Astrocyte (in vitro differentiated cells and primary cell): ENCODE results near the gene RAB8A. TPM values are rescaled to one million over a fixed set of nuclear protein-coding genes. Genes with fewer than 3 reads are reported as not detected.

ENCODE experiments used
- DNase-seq: peaks from one replicate; pipeline ENCODE4 v3.0.0-alpha.2; 2010; ENCODE audit warnings: low read depth
- FAIRE-seq: peaks from 2 replicates; lab custom pipeline; 2011; peaks lifted over from hg19 to GRCh38; lab: Jason Lieb, UNC
- H2AFZ ChIP-seq: 2 replicates; pipeline ENCODE4 v1.6.0; 2012; ENCODE audit warnings: low read depth, low read length, inconsistent platforms
- H3K27ac ChIP-seq: 2 replicates; pipeline ENCODE4 v1.5.1; 2011; ENCODE audit warnings: low read depth, low read length, inconsistent platforms
- H3K27me3 ChIP-seq: 2 replicates; pipeline ENCODE4 v1.6.0; 2011; ENCODE audit warnings: low read length, inconsistent platforms; ENCODE audit not compliant: insufficient read depth
- H3K36me3 ChIP-seq: 2 replicates; pipeline ENCODE4 v1.5.1; 2011; ENCODE audit warnings: low read length, inconsistent platforms; ENCODE audit not compliant: insufficient read depth
- H3K4me1 ChIP-seq: 2 replicates; pipeline ENCODE4 v1.5.1; 2011; ENCODE audit warnings: low read length, inconsistent platforms; ENCODE audit not compliant: insufficient read depth
- H3K4me2 ChIP-seq: 2 replicates; pipeline ENCODE4 v1.6.0; 2012; ENCODE audit warnings: low read length, inconsistent platforms
- H3K4me3 ChIP-seq: 2 replicates; pipeline ENCODE4 v1.5.1; 2011; ENCODE audit warnings: low read depth, mild to moderate bottlenecking, low read length, inconsistent platforms; ENCODE audit not compliant: insufficient read depth
- H3K79me2 ChIP-seq: 2 replicates; pipeline ENCODE4 v1.6.0; 2012; ENCODE audit warnings: mild to moderate bottlenecking, low read length, inconsistent platforms; ENCODE audit not compliant: insufficient read depth
- H3K9ac ChIP-seq: 2 replicates; pipeline ENCODE4 v1.6.0; 2012; ENCODE audit warnings: mild to moderate bottlenecking, low read length, inconsistent platforms
- H3K9me3 ChIP-seq: 2 replicates; pipeline ENCODE4 v1.5.1; 2012; ENCODE audit warnings: low read depth, mild to moderate bottlenecking, low read length, inconsistent platforms; ENCODE audit not compliant: insufficient read depth
- H4K20me1 ChIP-seq: 2 replicates; pipeline ENCODE4 v1.6.0; 2012; ENCODE audit warnings: low read length, inconsistent platforms; ENCODE audit not compliant: insufficient read depth
- H3K27ac Mint-ChIP-seq: one replicate; pipeline ENCODE4 v1.8.0; 2021; ENCODE audit warnings: mild to moderate bottlenecking, mixed read lengths; ENCODE audit not compliant: unreplicated experiment
- H3K27me3 Mint-ChIP-seq: one replicate; pipeline ENCODE4 v1.8.0; 2021; ENCODE audit warnings: low read depth, mixed read lengths; ENCODE audit not compliant: unreplicated experiment
- H3K36me3 Mint-ChIP-seq: one replicate; pipeline ENCODE4 v1.8.0; 2021; ENCODE audit warnings: low read depth, mixed read lengths; ENCODE audit not compliant: unreplicated experiment
- H3K4me1 Mint-ChIP-seq: one replicate; pipeline ENCODE4 v1.8.0; 2021; ENCODE audit warnings: low read depth, mixed read lengths; ENCODE audit not compliant: unreplicated experiment
- H3K4me3 Mint-ChIP-seq: one replicate; pipeline ENCODE4 v1.8.0; 2021; ENCODE audit warnings: mild to moderate bottlenecking, moderate library complexity, mixed read lengths; ENCODE audit not compliant: unreplicated experiment
- H3K9me3 Mint-ChIP-seq: one replicate; pipeline ENCODE4 v1.8.0; 2021; ENCODE audit warnings: mild to moderate bottlenecking, mixed read lengths; ENCODE audit not compliant: unreplicated experiment
- EZH2 ChIP-seq: IDR thresholded peaks from 2 replicates; pipeline ENCODE4 v1.6.1; 2012; ENCODE audit warnings: mild to moderate bottlenecking, low read length, inconsistent platforms; ENCODE audit not compliant: insufficient read depth
- total RNA-seq: library from RNA; stranded (reverse); gene quantifications from 2 replicates; pipeline ENCODE4 v1.2.1, GENCODE V29; 2021
- TF ChIP-seq, protein P1 (sequence below): IDR thresholded peaks from 2 replicates; pipeline ENCODE4 v1.5.1; 2011; ENCODE audit warnings: low read depth, mild to moderate bottlenecking, inconsistent platforms, low read length, moderate library complexity; ENCODE audit not compliant: insufficient read depth

RAB8A gene
- total RNA-seq, 1 donor from 2014 or later: 80.5 TPM

DNA sequence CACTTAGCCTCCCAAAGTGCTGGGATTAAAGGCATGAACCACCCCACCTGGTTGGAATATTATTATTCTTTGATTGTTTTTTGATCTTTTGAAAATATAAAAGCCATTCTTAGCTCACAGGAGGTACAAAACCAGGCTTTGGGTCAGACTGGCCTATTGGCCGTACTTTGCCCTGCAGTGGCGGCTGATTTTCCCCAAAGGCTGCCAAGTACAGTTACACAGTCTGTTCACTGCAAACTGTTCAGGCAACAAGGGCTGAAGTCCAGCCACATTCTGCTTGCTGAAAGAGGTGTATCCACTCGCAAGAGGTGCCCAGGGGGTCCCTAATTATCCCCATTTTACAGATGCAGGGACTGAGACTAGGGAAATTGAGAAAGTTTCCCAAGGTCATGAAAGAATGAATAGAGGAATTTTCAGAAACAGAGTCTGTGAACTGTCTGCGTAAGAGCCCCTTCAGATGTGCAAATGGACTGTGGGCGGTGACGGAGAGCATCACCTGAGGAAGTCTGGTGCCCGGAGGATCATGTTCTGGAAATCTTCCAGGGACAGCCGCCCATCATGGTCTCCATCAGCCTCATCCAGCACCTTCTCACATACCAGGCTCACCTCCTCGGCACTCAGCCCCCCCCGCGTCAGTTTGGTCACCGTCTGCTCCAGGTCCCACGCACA, 52.7 kb downstream of the RAB8A start:
- DNase-seq: no peak
- Mint-ChIP-seq H3K4me3 (no peak overlapping the region), H3K36me3 (no peaks in the 10 kb centered on the region), H3K4me1 (peaks cover 6% of the 10 kb centered on the region), H3K9me3 (no peaks in the 10 kb centered on the region), H3K27ac (no peak overlapping the region), H3K27me3 (peaks cover 8% of the 10 kb centered on the region)
- H3K4me3 ChIP-seq: no peak overlapping the region
- H3K27ac ChIP-seq: no peak overlapping the region
- H3K27me3 ChIP-seq: no peaks in the 10 kb centered on the region
- H3K4me2 ChIP-seq: no peak overlapping the region
- no peaks in the 10 kb centered on the region for H3K79me2 ChIP-seq
- no peak overlapping the region for H3K9ac ChIP-seq
- no peaks in the 10 kb centered on the region for H3K9me3 ChIP-seq
- H3K36me3 ChIP-seq: no peaks in the 10 kb centered on the region
- H3K4me1 ChIP-seq: peaks cover 8% of the 10 kb centered on the region
- no peak for FAIRE-seq
- TF ChIP-seq, protein P1, sequence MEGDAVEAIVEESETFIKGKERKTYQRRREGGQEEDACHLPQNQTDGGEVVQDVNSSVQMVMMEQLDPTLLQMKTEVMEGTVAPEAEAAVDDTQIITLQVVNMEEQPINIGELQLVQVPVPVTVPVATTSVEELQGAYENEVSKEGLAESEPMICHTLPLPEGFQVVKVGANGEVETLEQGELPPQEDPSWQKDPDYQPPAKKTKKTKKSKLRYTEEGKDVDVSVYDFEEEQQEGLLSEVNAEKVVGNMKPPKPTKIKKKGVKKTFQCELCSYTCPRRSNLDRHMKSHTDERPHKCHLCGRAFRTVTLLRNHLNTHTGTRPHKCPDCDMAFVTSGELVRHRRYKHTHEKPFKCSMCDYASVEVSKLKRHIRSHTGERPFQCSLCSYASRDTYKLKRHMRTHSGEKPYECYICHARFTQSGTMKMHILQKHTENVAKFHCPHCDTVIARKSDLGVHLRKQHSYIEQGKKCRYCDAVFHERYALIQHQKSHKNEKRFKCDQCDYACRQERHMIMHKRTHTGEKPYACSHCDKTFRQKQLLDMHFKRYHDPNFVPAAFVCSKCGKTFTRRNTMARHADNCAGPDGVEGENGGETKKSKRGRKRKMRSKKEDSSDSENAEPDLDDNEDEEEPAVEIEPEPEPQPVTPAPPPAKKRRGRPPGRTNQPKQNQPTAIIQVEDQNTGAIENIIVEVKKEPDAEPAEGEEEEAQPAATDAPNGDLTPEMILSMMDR: no peak
- TF ChIP-seq EZH2: no peak
- no peak overlapping the region for H2AFZ ChIP-seq
- no peaks in the 10 kb centered on the region for H4K20me1 ChIP-seq

DNA sequence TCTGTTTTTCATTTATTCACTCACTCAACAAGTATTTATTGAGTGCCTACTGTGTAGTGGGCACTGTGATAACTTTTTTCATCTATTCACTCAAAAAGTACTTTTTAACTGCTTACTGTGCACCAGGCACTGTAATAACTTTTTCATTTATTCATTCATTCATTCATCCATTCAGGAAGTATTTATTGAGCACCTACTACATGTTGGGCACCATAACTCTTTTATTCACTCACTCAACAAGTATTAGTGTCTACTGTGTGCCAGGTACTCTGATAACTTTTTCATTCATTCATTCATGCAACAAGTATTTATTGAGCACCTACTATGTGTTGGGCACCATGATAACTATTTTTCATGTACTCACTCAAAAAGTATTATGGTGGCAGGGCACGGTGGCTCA, 54.7 kb downstream of the RAB8A start:
- Mint-ChIP-seq H3K4me1 (no peaks in the 10 kb centered on the region), H3K27ac (no peak overlapping the region), H3K27me3 (peaks cover 17% of the 10 kb centered on the region), H3K36me3 (no peaks in the 10 kb centered on the region), H3K9me3 (no peaks in the 10 kb centered on the region), H3K4me3 (no peak overlapping the region)
- Histone ChIP-seq H3K36me3 (no peaks in the 10 kb centered on the region), H2AFZ (no peak overlapping the region), H3K4me2 (no peak overlapping the region), H3K27ac (no peak overlapping the region), H3K79me2 (no peaks in the 10 kb centered on the region), H3K9ac (no peak overlapping the region), H3K4me1 (peaks cover under 1% of the 10 kb centered on the region), H3K4me3 (no peak overlapping the region), H3K27me3 (no peaks in the 10 kb centered on the region), H3K9me3 (no peaks in the 10 kb centered on the region), H4K20me1 (no peaks in the 10 kb centered on the region)
- DNase-seq: no peak
- TF ChIP-seq, protein P1: no peak
- TF ChIP-seq EZH2: no peak
- FAIRE-seq: no peak

DNA sequence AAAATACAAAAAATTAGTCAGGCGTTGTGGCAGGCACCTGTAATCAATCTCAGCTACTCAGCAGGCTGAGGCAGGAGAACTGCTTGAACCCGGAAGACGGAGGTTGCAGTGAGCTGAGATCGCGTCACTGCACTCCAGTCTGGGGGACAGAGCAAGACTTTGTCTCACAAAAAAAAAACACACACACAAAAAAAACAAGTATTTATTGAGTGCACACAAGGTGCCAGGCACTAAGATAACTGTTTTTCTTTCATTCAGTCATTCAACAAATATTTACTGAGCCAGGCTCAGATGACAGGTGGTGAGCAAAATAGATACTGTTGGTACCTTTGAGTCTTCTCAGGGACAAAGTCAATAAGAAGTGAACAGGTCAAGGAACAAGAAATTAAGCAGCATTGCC, 55.4 kb downstream of the RAB8A start:
- no peak overlapping the region for H3K27ac Mint-ChIP-seq
- no peaks in the 10 kb centered on the region for H3K36me3 Mint-ChIP-seq
- peaks cover 21% of the 10 kb centered on the region for H3K27me3 Mint-ChIP-seq
- DNase-seq (no peak), FAIRE-seq (no peak)
- Histone ChIP-seq H3K4me3 (no peak overlapping the region), H3K36me3 (no peaks in the 10 kb centered on the region), H3K27me3 (no peaks in the 10 kb centered on the region), H2AFZ (no peak overlapping the region), H3K4me2 (no peak overlapping the region), H4K20me1 (no peaks in the 10 kb centered on the region), H3K4me1 (no peaks in the 10 kb centered on the region), H3K27ac (no peak overlapping the region), H3K9ac (no peak overlapping the region), H3K79me2 (no peaks in the 10 kb centered on the region), H3K9me3 (no peaks in the 10 kb centered on the region)
- no peak for TF ChIP-seq EZH2
- TF ChIP-seq, protein P1: no peak
- no peak overlapping the region for H3K4me3 Mint-ChIP-seq
- no peaks in the 10 kb centered on the region for H3K4me1 Mint-ChIP-seq
- no peaks in the 10 kb centered on the region for H3K9me3 Mint-ChIP-seq
